Measurements from ENCODE around the gene STK11.

Gene STK11

GRCh38 chr19:1251330-1252220 lies 46.0 kb downstream of the STK11 start:
- Histone ChIP-seq H3K79me2 (ENCODE audit: control insufficient read depth, insufficient read depth, low read length, poor library complexity) (peaks cover 41% of the 10 kb centered on the region), H2AFZ (ENCODE audit: insufficient read depth, low read length, poor library complexity) (peak overlapping the region; percentile 21), H2BK5ac (ENCODE audit: low read depth, low read length, poor library complexity) (peak overlapping the region; percentile 92), H2BK12ac (ENCODE audit: low read length) (peak overlapping the region; percentile 37), H3K14ac (ENCODE audit: low read length) (peak overlapping the region; percentile 94), H3K9me3 (ENCODE audit: insufficient read depth, low read depth, low read length) (no peaks in the 10 kb centered on the region), H3K4me2 (ENCODE audit: low read length) (peak overlapping the region; percentile 76), H3K27me3 (ENCODE audit: insufficient read depth, low read length) (no peaks in the 10 kb centered on the region), H2BK120ac (ENCODE audit: insufficient read depth, low read length, poor library complexity) (peak overlapping the region; percentile 50), H4K8ac (ENCODE audit: low read depth, low read length) (peak overlapping the region; percentile 69), H3K4me1 (ENCODE audit: control insufficient read depth in 1 of 2, insufficient read depth in 2 of 2, low read length in 2 of 2) (peaks cover 16 to 18% of the 10 kb centered on the region in 2 experiments), H4K91ac (ENCODE audit: low read depth, low read length) (peak overlapping the region; percentile 98), H3K27ac (ENCODE audit: low read depth, low read length) (peak overlapping the region; percentile 92), H3K9ac (ENCODE audit: low read length) (peak overlapping the region; percentile 95), H2AK5ac (ENCODE audit: low read length) (peak overlapping the region; percentile 83), H3K18ac (ENCODE audit: low read length) (peak overlapping the region; percentile 92), H3K4ac (ENCODE audit: low read depth, low read length) (peak overlapping the region; percentile 94), H3K23ac (ENCODE audit: low read length) (no peak overlapping the region), H3K36me3 (ENCODE audit: control insufficient read depth in 1 of 2, insufficient read depth in 2 of 2, low read length in 2 of 2) (peaks cover 59 to 64% of the 10 kb centered on the region in 2 experiments), H3K4me3 (ENCODE audit: low read depth, low read length) (peak overlapping the region; percentile 96), H3K79me1 (ENCODE audit: low read length) (peaks cover 45% of the 10 kb centered on the region), H4K12ac (ENCODE audit: low read depth, low read length) (peak overlapping the region; percentile 79)
- peak; percentile 56 to 71 for DNase-seq
- no CpG with 5 or more reads among the region's 41 CpGs for WGBS (ENCODE audit: extremely low coverage, insufficient coverage, insufficient read length)

DNA sequence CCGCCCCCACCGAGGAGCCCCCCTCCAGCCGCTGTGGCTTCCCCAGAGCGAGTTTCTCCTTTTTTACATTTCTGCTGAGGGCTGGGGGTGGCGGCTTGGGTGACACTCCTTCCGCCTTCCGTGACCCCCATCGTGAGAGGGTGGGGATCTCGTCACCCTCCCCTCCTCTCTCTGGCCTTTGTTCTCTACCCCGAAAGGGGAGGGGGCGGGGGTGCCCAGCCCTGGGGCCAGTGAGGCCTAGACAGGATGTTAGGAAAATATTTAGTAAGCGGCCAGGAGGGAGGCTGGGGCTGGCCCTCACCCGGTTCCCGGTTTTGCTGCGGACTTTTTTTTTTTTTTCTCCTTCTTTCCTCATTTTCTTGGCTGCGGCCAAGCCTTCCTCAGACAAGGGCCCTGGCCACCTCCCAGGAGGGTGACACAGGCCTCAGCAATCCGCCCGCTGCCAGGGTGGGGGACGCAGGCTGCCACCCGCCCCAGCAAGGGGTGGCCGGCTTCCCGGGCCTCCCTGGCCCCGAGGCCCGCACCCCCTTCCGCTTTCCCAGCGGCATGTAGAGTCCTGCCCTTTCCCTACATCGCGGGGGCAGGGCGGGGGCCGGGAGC lies 46.7 kb downstream of the STK11 start:
- Histone ChIP-seq H3K79me2 (ENCODE audit: control insufficient read depth, insufficient read depth, low read length, poor library complexity) (peaks cover 41% of the 10 kb centered on the region), H4K8ac (ENCODE audit: low read depth, low read length) (peak overlapping the region; percentile 55), H3K27ac (ENCODE audit: low read depth, low read length) (peak overlapping the region; percentile 92), H2BK120ac (ENCODE audit: insufficient read depth, low read length, poor library complexity) (peak overlapping the region; percentile 69), H3K4me1 (ENCODE audit: control insufficient read depth in 1 of 2, insufficient read depth in 2 of 2, low read length in 2 of 2) (peaks cover 16 to 18% of the 10 kb centered on the region in 2 experiments), H3K4ac (ENCODE audit: low read depth, low read length) (peak overlapping the region; percentile 97), H2BK5ac (ENCODE audit: low read depth, low read length, poor library complexity) (peak overlapping the region; percentile 80), H3K36me3 (ENCODE audit: control insufficient read depth in 1 of 2, insufficient read depth in 2 of 2, low read length in 2 of 2) (peaks cover 66 to 71% of the 10 kb centered on the region in 2 experiments), H2BK12ac (ENCODE audit: low read length) (peak overlapping the region; percentile 53), H3K14ac (ENCODE audit: low read length) (peak overlapping the region; percentile 90), H3K9ac (ENCODE audit: low read length) (peak overlapping the region; percentile 24), H3K4me3 (ENCODE audit: low read depth, low read length) (no peak overlapping the region), H3K9me3 (ENCODE audit: insufficient read depth, low read depth, low read length) (no peaks in the 10 kb centered on the region), H3K27me3 (ENCODE audit: insufficient read depth, low read length) (no peaks in the 10 kb centered on the region), H2AK5ac (ENCODE audit: low read length) (peak overlapping the region; percentile 60), H3K18ac (ENCODE audit: low read length) (peak overlapping the region; percentile 95), H4K12ac (ENCODE audit: low read depth, low read length) (peak overlapping the region; percentile 68), H2AFZ (ENCODE audit: insufficient read depth, low read length, poor library complexity) (no peak overlapping the region), H3K4me2 (ENCODE audit: low read length) (peak overlapping the region; percentile 76), H3K79me1 (ENCODE audit: low read length) (peaks cover 45% of the 10 kb centered on the region), H4K91ac (ENCODE audit: low read depth, low read length) (peak overlapping the region; percentile 98), H3K23ac (ENCODE audit: low read length) (no peak overlapping the region)
- no CpG with 5 or more reads among the region's 30 CpGs for WGBS (ENCODE audit: extremely low coverage, insufficient coverage, insufficient read length)
- peak; percentile 72 to 80 for DNase-seq

DNA sequence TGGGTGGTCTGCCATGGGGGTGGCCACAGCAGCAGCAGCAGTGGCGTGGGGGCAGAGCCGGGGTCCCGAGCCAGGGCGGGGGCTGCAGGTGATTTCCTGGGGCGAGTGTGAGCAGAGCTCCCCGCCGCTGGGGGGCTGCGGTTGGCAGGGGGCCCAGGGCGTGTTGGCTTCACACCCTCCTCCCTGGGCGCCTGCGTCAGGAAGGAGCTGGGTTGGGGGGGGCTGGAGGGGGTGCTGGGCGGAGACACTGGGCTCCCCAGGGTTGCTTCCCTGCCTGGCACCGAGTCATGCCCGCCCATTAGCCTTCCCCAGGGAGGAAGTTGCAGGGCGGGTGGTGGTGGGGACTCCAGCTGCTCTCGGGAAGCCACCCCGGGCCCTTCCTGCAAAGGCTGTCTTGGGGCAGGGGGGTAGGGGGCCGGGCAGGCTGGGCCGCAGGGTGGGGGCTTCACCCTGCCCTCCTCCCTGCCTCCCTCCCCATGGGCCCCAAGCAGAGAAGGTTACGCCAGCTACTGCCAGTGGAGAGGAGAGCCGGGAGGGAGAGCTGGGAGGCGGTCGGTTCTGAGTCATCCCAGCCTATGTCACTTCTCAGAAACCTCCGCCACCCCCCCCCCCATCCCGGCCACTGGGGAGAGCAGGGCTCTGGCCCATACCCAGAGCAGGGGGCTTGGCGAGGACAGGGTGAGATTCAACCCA lies 47.4 kb downstream of the STK11 start:
- Histone ChIP-seq H4K8ac (ENCODE audit: low read depth, low read length) (peak overlapping the region; percentile 55), H3K27me3 (ENCODE audit: insufficient read depth, low read length) (no peaks in the 10 kb centered on the region), H4K12ac (ENCODE audit: low read depth, low read length) (no peak overlapping the region), H3K36me3 (ENCODE audit: control insufficient read depth in 1 of 2, insufficient read depth in 2 of 2, low read length in 2 of 2) (peaks cover 72 to 77% of the 10 kb centered on the region in 2 experiments), H3K9me3 (ENCODE audit: insufficient read depth, low read depth, low read length) (no peaks in the 10 kb centered on the region), H3K9ac (ENCODE audit: low read length) (no peak overlapping the region), H2BK120ac (ENCODE audit: insufficient read depth, low read length, poor library complexity) (peak overlapping the region; percentile 69), H3K18ac (ENCODE audit: low read length) (peak overlapping the region; percentile 95), H2BK5ac (ENCODE audit: low read depth, low read length, poor library complexity) (peak overlapping the region; percentile 80), H3K27ac (ENCODE audit: low read depth, low read length) (peak overlapping the region; percentile 92), H3K14ac (ENCODE audit: low read length) (peak overlapping the region; percentile 90), H2AFZ (ENCODE audit: insufficient read depth, low read length, poor library complexity) (no peak overlapping the region), H4K91ac (ENCODE audit: low read depth, low read length) (peak overlapping the region; percentile 85), H3K4me2 (ENCODE audit: low read length) (peak overlapping the region; percentile 76), H3K79me2 (ENCODE audit: control insufficient read depth, insufficient read depth, low read length, poor library complexity) (peaks cover 40% of the 10 kb centered on the region), H2AK5ac (ENCODE audit: low read length) (no peak overlapping the region), H3K23ac (ENCODE audit: low read length) (no peak overlapping the region), H3K4me3 (ENCODE audit: low read depth, low read length) (no peak overlapping the region), H2BK12ac (ENCODE audit: low read length) (peak overlapping the region; percentile 30), H3K4ac (ENCODE audit: low read depth, low read length) (peak overlapping the region; percentile 97), H3K4me1 (ENCODE audit: control insufficient read depth in 1 of 2, insufficient read depth in 2 of 2, low read length in 2 of 2) (peaks cover 14 to 15% of the 10 kb centered on the region in 2 experiments), H3K79me1 (ENCODE audit: low read length) (peaks cover 43% of the 10 kb centered on the region)
- peak; percentile 81 to 82 for DNase-seq
- no CpG with 5 or more reads among the region's 26 CpGs for WGBS (ENCODE audit: extremely low coverage, insufficient coverage, insufficient read length)

- Histone ChIP-seq H4K12ac (ENCODE audit: low read depth, low read length) (no peak overlapping the region), H3K79me1 (ENCODE audit: low read length) (peaks cover 37% of the 10 kb centered on the region), H3K4me2 (ENCODE audit: low read length) (peak overlapping the region; percentile 37), H3K4ac (ENCODE audit: low read depth, low read length) (peak overlapping the region; percentile 97), H3K4me3 (ENCODE audit: low read depth, low read length) (no peak overlapping the region), H3K23ac (ENCODE audit: low read length) (no peak overlapping the region), H2AK5ac (ENCODE audit: low read length) (no peak overlapping the region), H3K9me3 (ENCODE audit: insufficient read depth, low read depth, low read length) (no peaks in the 10 kb centered on the region), H2BK5ac (ENCODE audit: low read depth, low read length, poor library complexity) (peak overlapping the region; percentile 38), H3K27ac (ENCODE audit: low read depth, low read length) (peak overlapping the region; percentile 92), H3K27me3 (ENCODE audit: insufficient read depth, low read length) (no peaks in the 10 kb centered on the region), H3K4me1 (ENCODE audit: control insufficient read depth in 1 of 2, insufficient read depth in 2 of 2, low read length in 2 of 2) (peaks cover 12% of the 10 kb centered on the region in 2 experiments), H3K18ac (ENCODE audit: low read length) (peak overlapping the region; percentile 18), H4K91ac (ENCODE audit: low read depth, low read length) (peak overlapping the region; percentile 45), H3K9ac (ENCODE audit: low read length) (no peak overlapping the region), H4K8ac (ENCODE audit: low read depth, low read length) (peak overlapping the region; percentile 42), H2BK120ac (ENCODE audit: insufficient read depth, low read length, poor library complexity) (no peak overlapping the region), H3K36me3 (ENCODE audit: control insufficient read depth in 1 of 2, insufficient read depth in 2 of 2, low read length in 2 of 2) (peaks cover 75 to 82% of the 10 kb centered on the region in 2 experiments), H3K79me2 (ENCODE audit: control insufficient read depth, insufficient read depth, low read length, poor library complexity) (peaks cover 37% of the 10 kb centered on the region), H2BK12ac (ENCODE audit: low read length) (no peak overlapping the region), H3K14ac (ENCODE audit: low read length) (no peak overlapping the region), H2AFZ (ENCODE audit: insufficient read depth, low read length, poor library complexity) (no peak overlapping the region)
- no CpG with 5 or more reads among the region's 23 CpGs for WGBS (ENCODE audit: extremely low coverage, insufficient coverage, insufficient read length)
- peak in 1 of 2 donors; percentile 82 for DNase-seq
These were observed 48.0 kb downstream of the STK11 start for GRCh38 chr19:1253514-1254080.

Measured in trophoblast cell (in vitro differentiated cells and primary cell).